ENCODE results near the gene NIPBL. TPM values are rescaled to one million over a fixed set of nuclear protein-coding genes. Genes with fewer than 3 reads are reported as not detected.

The NIPBL gene
- total RNA-seq (2021) (69.5 and 79.6 TPM in 2 replicates), Bru-seq, nascent RNA (percentile 95 among the genes with signal in this experiment), BruChase-seq, experiment 1, labeled RNA remaining after a 2-hour chase (percentile 91 among the genes with signal in this experiment), BruChase-seq, experiment 2, labeled RNA remaining after a 6-hour chase (percentile 83 among the genes with signal in this experiment)
- long read RNA-seq, full-length matches to known transcripts = 2 of 19 reads
- long read RNA-seq, partial matches to known transcripts = 9 of 19 reads
- long read RNA-seq, other reads (novel, unspliced or antisense) = 8 of 19 reads

DNA sequence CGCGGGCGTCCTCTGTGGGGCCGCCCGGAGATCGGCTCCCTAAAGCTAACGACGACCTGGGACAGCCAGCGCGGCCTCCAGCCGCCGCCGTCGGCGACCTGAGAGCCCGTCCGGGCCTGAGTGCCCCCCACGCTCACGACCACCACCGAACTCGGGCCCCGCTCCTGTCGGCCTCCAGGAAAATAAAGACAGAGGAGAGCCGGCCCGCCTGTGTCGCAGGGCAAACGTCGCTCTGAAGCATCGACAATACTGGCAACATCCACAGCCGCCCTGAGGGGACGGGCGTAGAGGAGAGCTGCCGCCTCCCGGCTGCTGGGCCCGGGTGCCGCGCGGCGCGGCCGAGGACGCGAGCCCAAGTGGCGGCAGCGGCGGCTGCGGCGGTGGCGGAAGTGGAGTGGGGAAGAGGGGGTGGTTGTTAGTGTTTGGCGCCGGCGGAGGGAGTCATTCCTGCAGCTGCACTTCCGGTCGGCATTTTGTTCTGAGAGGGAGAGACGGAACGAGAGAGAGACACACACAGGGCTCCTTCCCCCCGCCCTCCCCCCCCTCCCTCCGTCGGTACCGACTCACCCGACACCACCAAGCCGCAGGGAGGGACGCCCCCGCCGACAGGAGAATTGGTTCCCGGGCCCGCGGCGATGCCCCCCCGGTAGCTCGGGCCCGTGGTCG is at the start of gene NIPBL:
Gene NIPBL (plus strand): TSS at position 471 of the 666 bp plus-strand sequence. CDS start 76,928 bp downstream, outside the sequence.
- H3K27me3 ChIP-seq (replicated peaks; ENCODE audit: insufficient read depth, low read depth, low read length, poor library complexity) = no peaks in the 10 kb centered on the region
- peaks cover 3% of the 10 kb centered on the region for H3K36me3 ChIP-seq (ENCODE audit: insufficient read depth, low read length, poor library complexity, severe bottlenecking)
- H3K4me3 ChIP-seq (ENCODE audit: low read depth, low read length, poor library complexity, severe bottlenecking) = peak within 1 kb of the TSS; percentile 92
- no TSS peak for BruUV-seq (replicated peaks)
- ChIA-PET CTCF (interaction anchor here (0.6 to 0.7 kb wide), 3 partner anchors 12 to 634 kb away, joined by 3 read pairs; no protein-coding TSS in a partner anchor), POLR2A (ENCODE audit: low non-redundant PET) (no interaction called here)
- TF ChIP-seq EZH2 (IDR thresholded peaks at IDR 0.05; ENCODE audit: borderline replicate concordance, low read depth, low read length, poor library complexity, severe bottlenecking) = no peak
- TF ChIP-seq, protein P1, sequence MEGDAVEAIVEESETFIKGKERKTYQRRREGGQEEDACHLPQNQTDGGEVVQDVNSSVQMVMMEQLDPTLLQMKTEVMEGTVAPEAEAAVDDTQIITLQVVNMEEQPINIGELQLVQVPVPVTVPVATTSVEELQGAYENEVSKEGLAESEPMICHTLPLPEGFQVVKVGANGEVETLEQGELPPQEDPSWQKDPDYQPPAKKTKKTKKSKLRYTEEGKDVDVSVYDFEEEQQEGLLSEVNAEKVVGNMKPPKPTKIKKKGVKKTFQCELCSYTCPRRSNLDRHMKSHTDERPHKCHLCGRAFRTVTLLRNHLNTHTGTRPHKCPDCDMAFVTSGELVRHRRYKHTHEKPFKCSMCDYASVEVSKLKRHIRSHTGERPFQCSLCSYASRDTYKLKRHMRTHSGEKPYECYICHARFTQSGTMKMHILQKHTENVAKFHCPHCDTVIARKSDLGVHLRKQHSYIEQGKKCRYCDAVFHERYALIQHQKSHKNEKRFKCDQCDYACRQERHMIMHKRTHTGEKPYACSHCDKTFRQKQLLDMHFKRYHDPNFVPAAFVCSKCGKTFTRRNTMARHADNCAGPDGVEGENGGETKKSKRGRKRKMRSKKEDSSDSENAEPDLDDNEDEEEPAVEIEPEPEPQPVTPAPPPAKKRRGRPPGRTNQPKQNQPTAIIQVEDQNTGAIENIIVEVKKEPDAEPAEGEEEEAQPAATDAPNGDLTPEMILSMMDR (conservative IDR thresholded peaks at IDR 0.05; ENCODE audit: low read depth, low read length) = no peak
- H3K27ac ChIP-seq (ENCODE audit: low read depth, low read length, poor library complexity, severe bottlenecking) = peak within 1 kb of the TSS; percentile 95
- intact Hi-C loops (cut with micrococcal nuclease; ENCODE audit: unreplicated experiment) = loop anchor here (5.0 to 10.0 kb wide), 3 partner anchors 71 to 722 kb away; partner anchors contain the start of genes LMBRD2 and SKP2
- peak; percentile 98 for DNase-seq (ENCODE audit: low spot score)
- no peaks in the 10 kb centered on the region for H3K9me3 ChIP-seq (ENCODE audit: low read depth, low read length, poor library complexity, severe bottlenecking)
- peaks cover 41% of the 10 kb centered on the region for H3K4me1 ChIP-seq (ENCODE audit: insufficient read depth, low read length, poor library complexity, severe bottlenecking)

GRCh38 chr5:36832274-36832673 is 44.3 kb upstream of the NIPBL start:
- CTCF ChIA-PET = no interaction called here
- Histone ChIP-seq H3K4me3 (ENCODE audit: low read depth, low read length, poor library complexity, severe bottlenecking) (no peak overlapping the region), H3K27ac (ENCODE audit: low read depth, low read length, poor library complexity, severe bottlenecking) (no peak overlapping the region), H3K4me1 (ENCODE audit: insufficient read depth, low read length, poor library complexity, severe bottlenecking) (no peaks in the 10 kb centered on the region), H3K27me3 (replicated peaks; ENCODE audit: insufficient read depth, low read depth, low read length, poor library complexity) (no peaks in the 10 kb centered on the region), H3K36me3 (ENCODE audit: insufficient read depth, low read length, poor library complexity, severe bottlenecking) (no peaks in the 10 kb centered on the region), H3K9me3 (ENCODE audit: low read depth, low read length, poor library complexity, severe bottlenecking) (no peaks in the 10 kb centered on the region)
- POLR2A ChIA-PET (ENCODE audit: low non-redundant PET) = no interaction called here
- intact Hi-C loops (cut with micrococcal nuclease; ENCODE audit: unreplicated experiment) = no loop called here
- BruUV-seq (replicated peaks) = no TSS peak
- no peak for DNase-seq (ENCODE audit: low spot score)
- no peak for TF ChIP-seq EZH2 (IDR thresholded peaks at IDR 0.05; ENCODE audit: borderline replicate concordance, low read depth, low read length, poor library complexity, severe bottlenecking)
- TF ChIP-seq, protein P1 (conservative IDR thresholded peaks at IDR 0.05; ENCODE audit: low read depth, low read length) = no peak

DNA sequence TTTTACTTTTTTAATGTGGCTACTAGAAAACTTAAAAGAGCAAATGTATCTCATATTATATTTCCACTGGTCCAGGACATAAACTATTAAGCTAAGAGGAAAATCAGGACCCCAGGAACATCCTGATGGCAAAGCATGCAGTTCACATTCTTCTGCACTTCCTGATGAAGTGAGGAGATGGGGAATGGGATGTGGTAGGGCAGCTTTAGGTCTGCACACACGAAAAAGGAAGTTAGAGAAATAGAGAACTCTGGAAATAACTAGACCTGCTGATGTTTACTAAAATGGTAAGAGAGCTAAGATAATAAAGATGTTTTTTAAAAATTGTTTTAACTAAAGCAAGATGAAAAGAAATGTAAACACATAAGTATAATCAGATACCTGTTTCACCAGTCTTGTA is 39.7 kb upstream of the NIPBL start:
- Histone ChIP-seq H3K9me3 (ENCODE audit: low read depth, low read length, poor library complexity, severe bottlenecking) (no peaks in the 10 kb centered on the region), H3K27me3 (replicated peaks; ENCODE audit: insufficient read depth, low read depth, low read length, poor library complexity) (no peaks in the 10 kb centered on the region), H3K36me3 (ENCODE audit: insufficient read depth, low read length, poor library complexity, severe bottlenecking) (no peaks in the 10 kb centered on the region), H3K27ac (ENCODE audit: low read depth, low read length, poor library complexity, severe bottlenecking) (no peak overlapping the region), H3K4me3 (ENCODE audit: low read depth, low read length, poor library complexity, severe bottlenecking) (no peak overlapping the region), H3K4me1 (ENCODE audit: insufficient read depth, low read length, poor library complexity, severe bottlenecking) (no peaks in the 10 kb centered on the region)
- POLR2A ChIA-PET (ENCODE audit: low non-redundant PET) = no interaction called here
- intact Hi-C loops (cut with micrococcal nuclease; ENCODE audit: unreplicated experiment) = no loop called here
- CTCF ChIA-PET = no interaction called here
- no peak for TF ChIP-seq EZH2 (IDR thresholded peaks at IDR 0.05; ENCODE audit: borderline replicate concordance, low read depth, low read length, poor library complexity, severe bottlenecking)
- TF ChIP-seq, protein P1 (conservative IDR thresholded peaks at IDR 0.05; ENCODE audit: low read depth, low read length) = no peak
- DNase-seq (ENCODE audit: low spot score) = no peak
- no TSS peak for BruUV-seq (replicated peaks)
